ENCODE results near the gene NCOA3.

GRCh38 chr20:47655635-47656034 lies 153.9 kb downstream of the NCOA3 start:
- TF ChIP-seq ATF3 (IDR thresholded peaks at IDR 0.05; ENCODE audit: borderline replicate concordance, extremely low read depth, low read depth, low read length) (no peak), BCL11A (IDR thresholded peaks at IDR 0.05; ENCODE audit: low read depth, low read length) (no peak), EGR1 (IDR thresholded peaks at IDR 0.05; ENCODE audit: borderline replicate concordance in 1 of 2, low read depth in 2 of 2, low read length in 2 of 2) (no peak), MAX (IDR thresholded peaks at IDR 0.05; ENCODE audit: low read depth, low read length) (no peak), POLR2A (IDR thresholded peaks at IDR 0.05; ENCODE audit: low read depth, low read length) (no peak), E4F1 (IDR thresholded peaks at IDR 0.05; ENCODE audit: borderline replicate concordance, partially characterized antibody) (no peak), MLLT1 (IDR thresholded peaks at IDR 0.05) (no peak), TBL1XR1 (IDR thresholded peaks at IDR 0.05; ENCODE audit: low read depth, low read length) (no peak)

Data from GM12878 (cell line).